Stimulated activated CD4-positive, alpha-beta T cell treated with anti-CD3 and anti-CD28 coated beads, Interleukin-4, amount 100 ng/mL, for 4 hours (primary cell): ENCODE measurements around the gene BTBD3.
A peak's percentile ranks its signal among the peaks of the same experiment; 100 is the strongest.

Source experiments
- DNase-seq, 2 experiments: peaks; one replicate each; pipeline ENCODE4 v3.0.0-alpha.2; 2020

The BTBD3 gene

DNA sequence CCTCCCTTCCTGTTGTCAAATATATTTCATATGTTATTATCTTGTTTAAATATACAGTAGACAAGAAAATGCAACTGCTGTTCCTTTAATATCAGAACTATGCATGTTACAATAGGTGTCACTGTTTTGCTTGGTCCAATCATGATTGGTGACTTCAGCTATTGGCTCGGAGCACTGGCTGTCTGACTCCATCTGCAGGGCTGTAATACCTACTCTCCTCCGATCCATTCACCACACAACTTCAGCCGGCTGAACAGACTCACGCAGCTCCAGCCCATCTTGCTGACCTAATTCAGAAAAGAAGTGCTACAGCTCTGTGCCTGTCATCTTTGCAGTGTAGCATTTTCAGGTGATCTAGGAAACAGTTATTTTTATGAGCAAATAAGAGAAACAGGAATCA is at the start of gene BTBD3:
TSS of gene BTBD3 (plus strand) at position 231 of the 400 bp plus-strand sequence. CDS start 383 bp downstream, outside the sequence.
- DNase-seq, result no peak

DNA sequence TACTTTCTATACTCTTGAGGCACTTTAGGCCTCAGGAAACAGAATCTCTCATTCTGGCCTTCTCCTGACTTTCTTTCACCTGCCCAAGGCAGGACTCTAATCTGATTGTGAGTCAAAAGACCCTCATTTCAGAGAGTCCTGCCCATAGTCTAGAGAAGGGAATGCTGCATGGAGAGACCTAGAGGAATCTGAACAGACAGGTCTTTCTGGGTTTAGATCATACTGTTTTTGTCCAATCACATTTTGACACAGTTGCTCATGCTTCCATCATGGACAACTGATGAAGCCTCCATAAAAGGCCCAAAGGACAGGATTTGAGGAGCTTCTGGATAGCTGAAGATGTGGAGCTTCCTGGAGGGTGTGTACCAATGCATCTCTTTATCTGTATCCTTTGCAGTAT is 48.1 kb upstream of the BTBD3 start:
- DNase-seq, result no peak

- no peak for DNase-seq
Measured at GRCh38 chr20:11870411-11870810, 47.3 kb upstream of the BTBD3 start.

DNA sequence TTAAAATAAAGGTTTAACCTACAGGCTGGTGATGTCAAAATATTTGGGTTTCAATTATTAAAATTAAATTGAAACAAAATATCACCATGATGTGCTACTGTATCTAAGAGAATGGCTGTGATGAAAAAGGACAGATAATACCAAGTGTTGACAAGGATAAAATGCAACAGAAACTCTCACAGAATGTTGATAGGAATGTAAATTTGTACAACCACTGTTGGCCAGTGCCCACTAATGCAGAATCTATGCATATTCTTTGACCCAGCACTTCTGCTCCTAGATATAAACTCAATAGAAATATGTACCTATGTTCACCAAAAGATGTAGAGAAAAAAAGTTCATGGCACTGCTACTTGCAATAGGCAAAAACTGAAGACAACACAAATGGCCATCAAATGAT is 41.1 kb upstream of the BTBD3 start:
- no peak for DNase-seq

- DNase-seq, result no peak
Measured at GRCh38 chr20:11880680-11881079, 37.0 kb upstream of the BTBD3 start.

- DNase-seq, result no peak
Measured at GRCh38 chr20:11881449-11881848, 36.2 kb upstream of the BTBD3 start.

- no peak for DNase-seq
Measured at GRCh38 chr20:11882651-11883050, 35.0 kb upstream of the BTBD3 start.

DNA sequence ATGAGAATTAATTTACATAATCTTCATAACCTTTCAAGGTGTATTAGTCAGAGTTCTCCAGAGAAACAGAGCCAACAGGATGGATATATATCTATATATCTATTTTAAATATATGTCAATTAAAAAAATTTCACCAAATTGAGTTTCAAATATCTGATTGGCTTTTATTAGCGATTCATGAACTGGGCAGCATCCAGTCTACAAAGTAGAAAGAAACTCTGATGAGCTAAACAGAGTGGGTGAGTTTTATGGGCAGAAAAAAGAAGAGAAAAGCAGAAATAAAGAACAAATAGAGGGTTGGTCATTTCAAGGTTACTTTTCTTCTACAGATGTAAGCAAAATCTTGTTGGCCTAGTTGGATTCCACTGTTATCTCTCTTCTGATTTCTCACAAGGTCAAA is 29.0 kb upstream of the BTBD3 start:
- no peak for DNase-seq

- peak; percentile 59 to 60 for DNase-seq
Measured at GRCh38 chr20:11890331-11891076, 27.2 kb upstream of the BTBD3 start.

DNA sequence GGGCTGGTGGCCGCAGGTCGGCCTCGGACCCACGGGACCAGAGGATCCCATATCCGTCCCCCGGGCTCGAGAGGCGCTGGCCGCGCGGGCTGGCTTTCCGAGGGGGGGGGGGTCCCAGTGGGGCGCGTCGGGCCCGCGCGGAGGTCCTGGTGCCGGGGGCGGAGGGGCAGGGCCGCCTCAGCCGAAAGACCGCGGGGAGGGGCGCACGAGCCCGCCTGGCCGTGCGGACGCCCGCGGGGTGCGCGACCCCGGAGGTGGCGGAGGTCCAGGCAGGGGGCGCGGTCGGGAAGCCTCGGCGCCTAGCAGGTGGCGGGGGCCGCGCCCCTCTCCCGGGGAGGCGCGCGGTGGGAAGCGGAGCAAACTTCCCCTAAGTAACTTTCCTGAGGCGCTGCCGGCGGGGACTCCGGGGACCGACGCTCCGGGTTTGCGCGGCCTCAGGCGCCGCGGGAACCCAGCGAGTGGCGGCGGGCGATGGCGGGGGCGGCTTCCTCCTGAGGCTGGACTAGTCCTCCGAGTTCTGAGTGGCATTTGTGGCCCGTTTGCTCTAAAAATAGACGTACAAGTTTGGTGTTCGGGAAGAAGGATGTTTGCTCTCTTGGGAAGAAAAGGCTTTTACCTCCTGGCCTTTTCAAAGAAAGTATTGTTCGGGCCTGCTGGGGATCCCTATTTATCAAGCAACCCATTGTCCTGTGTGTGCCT is 26.5 kb upstream of the BTBD3 start:
- peak in 1 of 2 experiments; percentile 21 for DNase-seq

- peak; percentile 27 to 65 for DNase-seq
Measured at GRCh38 chr20:11891776-11892545, 25.7 kb upstream of the BTBD3 start.

DNA sequence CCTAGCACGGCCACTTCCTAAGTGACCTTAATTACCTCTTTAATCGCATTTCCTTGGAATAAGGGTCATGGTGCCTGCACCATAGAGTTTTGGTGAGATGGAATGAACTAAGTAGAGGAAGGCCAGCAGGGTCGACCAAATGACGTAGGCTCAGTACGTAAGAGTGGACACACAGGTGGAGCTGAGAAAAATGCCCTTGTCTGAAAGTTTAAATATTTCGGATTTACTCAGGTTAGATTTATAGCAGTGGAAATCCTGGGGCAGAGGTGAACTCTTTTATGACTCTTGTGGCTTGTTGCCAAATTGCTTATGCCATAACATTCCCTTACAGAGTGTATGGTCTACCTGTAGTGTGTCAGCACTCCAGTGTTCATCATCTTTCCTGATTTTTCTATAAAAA is 23.6 kb upstream of the BTBD3 start:
- no peak for DNase-seq

- DNase-seq, result no peak
Measured at GRCh38 chr20:11895861-11896387, 21.8 kb upstream of the BTBD3 start.

DNA sequence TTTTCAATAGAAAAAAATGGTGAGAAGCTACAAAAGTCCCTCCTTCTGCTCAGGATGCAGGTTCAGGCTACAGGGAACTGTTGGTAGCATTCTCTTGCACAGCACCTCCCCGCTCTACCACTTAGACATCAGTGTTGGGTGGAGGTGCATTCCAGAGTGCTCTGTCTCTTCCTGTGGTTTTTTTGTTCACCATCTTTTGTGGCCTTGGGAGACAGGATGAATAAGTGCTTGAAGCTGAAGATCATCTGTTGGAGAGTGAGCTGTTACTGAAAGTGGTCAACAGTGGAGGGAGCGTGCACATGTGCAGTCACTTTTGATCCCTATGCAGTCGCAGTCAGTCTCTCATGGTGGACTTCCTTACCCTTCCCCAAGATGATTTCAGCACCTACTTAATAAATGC is 16.6 kb upstream of the BTBD3 start:
- DNase-seq, result no peak

DNA sequence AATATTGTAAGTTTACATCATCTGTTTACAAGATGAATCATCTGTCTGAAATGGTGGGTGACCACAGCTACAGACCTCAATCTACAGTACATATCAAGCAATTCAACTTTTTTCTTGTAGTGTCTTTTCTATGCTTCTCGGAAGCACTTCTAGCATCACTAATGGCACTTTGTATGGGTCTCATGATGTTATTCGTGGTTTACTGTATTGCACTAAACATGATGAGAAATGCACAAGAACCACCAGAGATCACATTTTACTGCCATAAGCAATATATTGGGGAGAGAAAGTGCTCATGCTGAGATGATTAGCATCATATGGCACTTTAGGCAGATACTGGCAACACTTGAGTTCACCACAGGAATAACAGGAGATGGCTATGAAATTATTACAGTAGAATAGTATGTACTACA is 15.4 kb upstream of the BTBD3 start:
- no peak for DNase-seq

GRCh38 chr20:11905460-11906179 is 12.1 kb upstream of the BTBD3 start:
- no peak for DNase-seq

DNA sequence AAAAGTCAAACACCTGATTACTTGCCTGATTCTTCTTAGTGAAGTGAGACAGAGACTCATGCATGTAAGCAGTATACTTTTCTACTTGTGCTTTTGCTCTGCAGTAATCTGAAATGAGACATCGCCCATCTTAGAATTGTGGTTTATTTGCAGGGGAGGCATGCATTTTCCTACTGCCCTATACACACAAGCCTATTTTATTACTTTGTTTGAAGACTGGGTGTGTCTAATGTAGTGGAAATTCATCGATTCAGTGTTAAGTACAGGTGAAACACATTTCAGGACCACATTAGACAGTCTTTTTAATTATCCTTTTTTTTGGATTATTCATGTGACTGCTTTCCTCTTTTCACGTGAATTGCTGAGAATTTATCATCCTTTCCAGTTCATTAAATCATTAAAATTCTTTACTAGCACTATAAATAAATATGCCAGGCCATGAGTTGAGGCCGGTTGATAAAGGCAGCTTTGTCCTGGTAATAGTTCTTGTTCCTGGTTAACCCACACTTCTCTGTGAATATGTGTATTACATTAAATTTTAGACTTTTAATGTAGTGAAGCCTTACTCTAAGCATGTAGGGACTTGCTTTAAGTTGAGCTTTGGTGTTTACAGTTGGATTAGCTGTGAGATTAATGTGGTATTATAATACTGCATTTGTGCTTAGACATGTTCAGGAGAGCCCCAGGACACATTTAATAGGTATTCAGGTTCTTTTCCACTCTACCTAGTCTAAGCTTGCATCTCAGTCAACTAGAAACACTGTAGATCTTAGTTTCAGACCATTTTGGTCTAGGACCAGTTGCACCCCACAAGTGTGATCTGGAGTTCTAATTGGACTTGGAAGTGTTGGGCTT is 10.8 kb upstream of the BTBD3 start:
- no peak for DNase-seq

DNA sequence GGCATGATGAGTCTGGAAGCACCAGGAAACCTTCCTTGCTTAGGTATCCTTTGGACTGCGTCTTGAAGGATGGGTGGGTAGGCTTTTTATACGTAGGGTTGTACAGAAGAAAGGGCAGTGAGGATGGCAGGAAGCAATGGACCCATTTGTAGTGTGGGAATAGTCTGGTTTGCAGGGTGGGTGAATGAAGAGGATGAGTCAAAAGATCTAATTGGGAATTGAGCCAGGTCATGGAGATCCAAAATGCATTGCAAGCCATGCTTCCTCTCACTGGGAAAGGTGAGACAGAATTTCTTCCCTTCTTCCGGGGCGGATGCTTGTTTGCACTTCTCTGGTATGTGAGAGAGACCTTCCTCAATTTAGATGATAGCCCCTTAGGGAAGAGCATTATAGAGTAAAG is 10.1 kb upstream of the BTBD3 start:
- no peak for DNase-seq

GRCh38 chr20:11912013-11912658 is 5.6 kb upstream of the BTBD3 start:
- no peak for DNase-seq

- DNase-seq, result no peak
Measured at GRCh38 chr20:11912659-11913415, 4.9 kb upstream of the BTBD3 start.
